ENCODE measurements around the gene PMVK. TPM values are rescaled to one million over a fixed set of nuclear protein-coding genes. Genes with fewer than 3 reads are reported as not detected.

The PMVK gene
- total and polyA plus RNA-seq, 2 of the 4 experiments (the other 2 are of a cell fraction), result 9.0 to 28.1 TPM

DNA sequence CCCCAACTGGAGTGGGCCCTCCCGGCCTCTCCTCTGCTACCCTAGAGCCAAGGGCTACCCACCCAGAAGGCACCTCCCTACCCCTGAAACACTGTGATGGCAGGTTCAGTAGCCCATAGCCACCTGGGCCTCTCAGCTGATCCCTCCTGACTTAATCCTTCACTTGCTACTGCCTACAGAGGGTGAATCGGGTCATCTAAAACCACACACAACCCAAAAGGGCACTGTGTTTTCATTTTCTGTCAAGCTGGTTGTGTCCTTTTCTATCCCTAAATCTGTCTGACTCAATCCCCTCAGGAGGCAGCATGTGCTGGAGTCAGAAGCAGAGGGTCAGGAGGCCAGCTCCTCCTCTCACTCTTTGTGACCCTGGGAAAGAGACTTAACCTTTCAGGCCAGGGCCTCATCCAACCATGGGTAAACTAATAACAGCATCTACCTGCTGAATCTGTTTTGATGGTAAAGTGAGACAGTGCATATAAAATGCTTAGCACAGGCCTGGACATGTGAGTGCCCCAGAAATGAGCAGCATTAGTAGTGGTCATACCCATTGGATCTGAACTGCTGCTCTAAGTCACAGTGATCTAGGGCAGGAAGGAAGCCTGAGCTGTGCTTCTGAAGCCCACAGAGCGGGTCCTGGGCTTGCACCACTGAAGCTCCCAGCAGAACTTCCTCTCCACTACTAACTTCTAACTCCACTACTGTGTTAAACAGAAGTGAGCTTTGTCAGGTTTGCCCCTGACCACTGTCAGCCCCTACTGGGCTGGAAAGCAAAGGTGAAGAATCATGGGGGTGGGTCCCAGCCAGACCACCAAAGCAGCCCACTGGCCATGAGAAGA is 11.0 kb downstream of the PMVK start:
- CTCF ChIA-PET, result no interaction called here
- no peak for ATAC-seq (ENCODE audit: low read depth)
- Histone ChIP-seq H3K9me3 (ENCODE audit: control insufficient read depth, insufficient read depth, low read length) (no peaks in the 10 kb centered on the region), H3K36me3 (ENCODE audit: control insufficient read depth, insufficient read depth, low read length) (peaks cover 25% of the 10 kb centered on the region), H2AK5ac (ENCODE audit: low read depth, low read length) (no peak overlapping the region), H3K56ac (ENCODE audit: extremely low read depth, insufficient read depth, low read length) (no peak overlapping the region), H2BK15ac (ENCODE audit: low read depth, low read length) (no peak overlapping the region), H3K27ac (ENCODE audit: insufficient read depth, low read length) (no peak overlapping the region), H2AFZ (replicated peaks; ENCODE audit: low read length, poor library complexity) (no peak overlapping the region), H2BK5ac (ENCODE audit: low read depth, low read length, poor library complexity, severe bottlenecking) (no peak overlapping the region), H3K27me3 (ENCODE audit: control insufficient read depth, insufficient read depth, low read length) (no peaks in the 10 kb centered on the region), H3K4me2 (ENCODE audit: low read depth, low read length) (no peak overlapping the region), H3K79me1 (ENCODE audit: low read depth in 1 of 2, low read length in 2 of 2) (no peaks in the 10 kb centered on the region), H4K5ac (ENCODE audit: low read depth, low read length) (no peak overlapping the region), H3K9ac (ENCODE audit: low read depth, low read length) (no peak overlapping the region), H2BK20ac (ENCODE audit: low read depth, low read length) (no peak overlapping the region), H3K4me3 (ENCODE audit: insufficient read depth, low read depth, low read length) (no peak overlapping the region), H3K23ac (ENCODE audit: low read depth, low read length) (no peak overlapping the region), H3K18ac (ENCODE audit: low read depth, low read length) (no peak overlapping the region), H3K4me1 (ENCODE audit: control insufficient read depth, insufficient read depth, low read length) (no peaks in the 10 kb centered on the region), H4K20me1 (ENCODE audit: insufficient read depth, low read length) (no peaks in the 10 kb centered on the region), H4K8ac (ENCODE audit: low read depth in 2 of 2, low read length in 2 of 2) (no peak overlapping the region), H2AK9ac (replicated peaks; ENCODE audit: low read depth, low read length, poor library complexity) (no peak overlapping the region), H3K14ac (replicated peaks; ENCODE audit: low read depth, low read length) (no peak overlapping the region), H4K91ac (ENCODE audit: insufficient read depth, low read depth, low read length) (no peak overlapping the region), H3K9me1 (ENCODE audit: insufficient read depth, low read length) (no peaks in the 10 kb centered on the region), H3K4ac (ENCODE audit: low read depth, low read length) (no peak overlapping the region), H2BK120ac (ENCODE audit: low read depth, low read length) (no peak overlapping the region)
- no peak for TF ChIP-seq POLR2A (IDR thresholded peaks at IDR 0.05; ENCODE audit: low read depth, low read length)
- TF ChIP-seq MXI1 (IDR thresholded peaks at IDR 0.05; ENCODE audit: borderline replicate concordance, low read depth, low read length), result no peak
- TF ChIP-seq RFX5 (IDR thresholded peaks at IDR 0.05; ENCODE audit: low read depth, low read length), result no peak
- TF ChIP-seq MAZ (IDR thresholded peaks at IDR 0.05; ENCODE audit: borderline replicate concordance, low read depth, low read length), result no peak
- TF ChIP-seq MAFK (IDR thresholded peaks at IDR 0.05; ENCODE audit: low read depth, low read length), result no peak
- TF ChIP-seq, protein P1, sequence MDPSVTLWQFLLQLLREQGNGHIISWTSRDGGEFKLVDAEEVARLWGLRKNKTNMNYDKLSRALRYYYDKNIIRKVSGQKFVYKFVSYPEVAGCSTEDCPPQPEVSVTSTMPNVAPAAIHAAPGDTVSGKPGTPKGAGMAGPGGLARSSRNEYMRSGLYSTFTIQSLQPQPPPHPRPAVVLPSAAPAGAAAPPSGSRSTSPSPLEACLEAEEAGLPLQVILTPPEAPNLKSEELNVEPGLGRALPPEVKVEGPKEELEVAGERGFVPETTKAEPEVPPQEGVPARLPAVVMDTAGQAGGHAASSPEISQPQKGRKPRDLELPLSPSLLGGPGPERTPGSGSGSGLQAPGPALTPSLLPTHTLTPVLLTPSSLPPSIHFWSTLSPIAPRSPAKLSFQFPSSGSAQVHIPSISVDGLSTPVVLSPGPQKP (IDR thresholded peaks at IDR 0.05; ENCODE audit: borderline replicate concordance, low read depth, low read length), result no peak
- no peak for TF ChIP-seq CHD1 (IDR thresholded peaks at IDR 0.05; ENCODE audit: low read depth, low read length)
- no peak for TF ChIP-seq FOS (IDR thresholded peaks at IDR 0.05; ENCODE audit: low read depth, low read length)
- TF ChIP-seq, protein P2, sequence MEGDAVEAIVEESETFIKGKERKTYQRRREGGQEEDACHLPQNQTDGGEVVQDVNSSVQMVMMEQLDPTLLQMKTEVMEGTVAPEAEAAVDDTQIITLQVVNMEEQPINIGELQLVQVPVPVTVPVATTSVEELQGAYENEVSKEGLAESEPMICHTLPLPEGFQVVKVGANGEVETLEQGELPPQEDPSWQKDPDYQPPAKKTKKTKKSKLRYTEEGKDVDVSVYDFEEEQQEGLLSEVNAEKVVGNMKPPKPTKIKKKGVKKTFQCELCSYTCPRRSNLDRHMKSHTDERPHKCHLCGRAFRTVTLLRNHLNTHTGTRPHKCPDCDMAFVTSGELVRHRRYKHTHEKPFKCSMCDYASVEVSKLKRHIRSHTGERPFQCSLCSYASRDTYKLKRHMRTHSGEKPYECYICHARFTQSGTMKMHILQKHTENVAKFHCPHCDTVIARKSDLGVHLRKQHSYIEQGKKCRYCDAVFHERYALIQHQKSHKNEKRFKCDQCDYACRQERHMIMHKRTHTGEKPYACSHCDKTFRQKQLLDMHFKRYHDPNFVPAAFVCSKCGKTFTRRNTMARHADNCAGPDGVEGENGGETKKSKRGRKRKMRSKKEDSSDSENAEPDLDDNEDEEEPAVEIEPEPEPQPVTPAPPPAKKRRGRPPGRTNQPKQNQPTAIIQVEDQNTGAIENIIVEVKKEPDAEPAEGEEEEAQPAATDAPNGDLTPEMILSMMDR (conservative IDR thresholded peaks at IDR 0.05; ENCODE audit: low read depth, low read length), result no peak
- no peak for TF ChIP-seq NFE2L2 (IDR thresholded peaks at IDR 0.05; ENCODE audit: low read depth, low read length)
- no peak for TF ChIP-seq RCOR1 (IDR thresholded peaks at IDR 0.05; ENCODE audit: insufficient replicate concordance, low read length)
- TF ChIP-seq CEBPB (IDR thresholded peaks at IDR 0.05; ENCODE audit: low read depth, low read length), result no peak
- TF ChIP-seq SMC3 (IDR thresholded peaks at IDR 0.05; ENCODE audit: low read depth, low read length), result no peak
- WGBS, 2 experiments (ENCODE audit: extremely low coverage in 2 of 2, insufficient read length in 1 of 2), result 100% methylated on average over 2 of the region's 3 CpGs; no CpG with 5 or more reads in 1 of the 2 experiments
- intact Hi-C loops (cut with micrococcal nuclease) (no loop called here), in situ Hi-C loops (cut with MboI; ENCODE audit: low sequenced_read_pairs) (no loop called here), dilution Hi-C loops (cut with HindIII; ENCODE audit: low sequenced_read_pairs, unreplicated experiment) (no loop called here)
- no peak for DNase-seq
- no TSS peak for BruUV-seq (replicated peaks)
- POLR2A ChIA-PET (ENCODE audit: unreplicated experiment), result no interaction called here

Data from IMR-90 (cell line).